ENCODE measurements around the gene ATP1A2.
A peak's percentile ranks its signal among the peaks of the same experiment; 100 is the strongest.

ATP1A2 gene

GRCh38 chr1:160115545-160116282, at the start of gene ATP1A2:
Gene ATP1A2, plus strand, starts transcription at chr1:160115759. Its CDS starts 103 bp downstream, at chr1:160115862.
- DNase-seq (ENCODE audit: low read depth) = no peak

- no peak for DNase-seq (ENCODE audit: low read depth)
Observed at GRCh38 chr1:160066829-160067745, 48.5 kb upstream of the ATP1A2 start.

GRCh38 chr1:160068225-160068624, 47.3 kb upstream of the ATP1A2 start:
- DNase-seq (ENCODE audit: low read depth) = no peak

- no peak for DNase-seq (ENCODE audit: low read depth)
Observed at GRCh38 chr1:160069460-160070231, 45.9 kb upstream of the ATP1A2 start, which contains the start of gene KCNJ10. Gene KCNJ10, minus strand, starts transcription at chr1:160070160. Its CDS starts 27,628 bp downstream, at chr1:160042532.

GRCh38 chr1:160070243-160071163, 45.1 kb upstream of the ATP1A2 start:
- peak; percentile 62 for DNase-seq (ENCODE audit: low read depth)

GRCh38 chr1:160071289-160071688, 44.3 kb upstream of the ATP1A2 start:
- DNase-seq (ENCODE audit: low read depth) = no peak

GRCh38 chr1:160074865-160075264, 40.7 kb upstream of the ATP1A2 start:
- DNase-seq (ENCODE audit: low read depth) = no peak

GRCh38 chr1:160075836-160076235, 39.7 kb upstream of the ATP1A2 start:
- DNase-seq (ENCODE audit: low read depth) = no peak

- DNase-seq (ENCODE audit: low read depth) = no peak
Observed at GRCh38 chr1:160076295-160076694, 39.3 kb upstream of the ATP1A2 start.

GRCh38 chr1:160077486-160077885, 38.1 kb upstream of the ATP1A2 start:
- DNase-seq (ENCODE audit: low read depth) = no peak

- DNase-seq (ENCODE audit: low read depth) = peak; percentile 36
Observed at GRCh38 chr1:160078512-160079195, 36.9 kb upstream of the ATP1A2 start.

- no peak for DNase-seq (ENCODE audit: low read depth)
Observed at GRCh38 chr1:160079448-160079847, 36.1 kb upstream of the ATP1A2 start.

GRCh38 chr1:160080381-160081100, 35.0 kb upstream of the ATP1A2 start:
- DNase-seq (ENCODE audit: low read depth) = no peak

- DNase-seq (ENCODE audit: low read depth) = no peak
Observed at GRCh38 chr1:160081261-160081936, 34.2 kb upstream of the ATP1A2 start, which contains the start of gene KCNJ9. Gene KCNJ9, plus strand, starts transcription at chr1:160081538. Its CDS starts 2,493 bp downstream, at chr1:160084031.

GRCh38 chr1:160082487-160082886, 33.1 kb upstream of the ATP1A2 start:
- no peak for DNase-seq (ENCODE audit: low read depth)

GRCh38 chr1:160082926-160083325, 32.6 kb upstream of the ATP1A2 start:
- no peak for DNase-seq (ENCODE audit: low read depth)

GRCh38 chr1:160083968-160084770, 31.4 kb upstream of the ATP1A2 start:
- DNase-seq (ENCODE audit: low read depth) = peak; percentile 49

GRCh38 chr1:160084771-160085321, 30.7 kb upstream of the ATP1A2 start:
- no peak for DNase-seq (ENCODE audit: low read depth)
